HG03460 (cell line): Measurements from ENCODE around the gene MRPS30.
"Not testable (repeated sequence)": the region's sequence is repeated elsewhere in the genome, so short reads cannot be mapped to it uniquely, and the experiment has no call there.

ENCODE experiments used
- ATAC-seq: cut with Tn5 transposase; IDR thresholded peaks from one replicate; pipeline ENCODE4 v1.9.1; 2021; ENCODE audit not compliant: unreplicated experiment

MRPS30 gene

DNA sequence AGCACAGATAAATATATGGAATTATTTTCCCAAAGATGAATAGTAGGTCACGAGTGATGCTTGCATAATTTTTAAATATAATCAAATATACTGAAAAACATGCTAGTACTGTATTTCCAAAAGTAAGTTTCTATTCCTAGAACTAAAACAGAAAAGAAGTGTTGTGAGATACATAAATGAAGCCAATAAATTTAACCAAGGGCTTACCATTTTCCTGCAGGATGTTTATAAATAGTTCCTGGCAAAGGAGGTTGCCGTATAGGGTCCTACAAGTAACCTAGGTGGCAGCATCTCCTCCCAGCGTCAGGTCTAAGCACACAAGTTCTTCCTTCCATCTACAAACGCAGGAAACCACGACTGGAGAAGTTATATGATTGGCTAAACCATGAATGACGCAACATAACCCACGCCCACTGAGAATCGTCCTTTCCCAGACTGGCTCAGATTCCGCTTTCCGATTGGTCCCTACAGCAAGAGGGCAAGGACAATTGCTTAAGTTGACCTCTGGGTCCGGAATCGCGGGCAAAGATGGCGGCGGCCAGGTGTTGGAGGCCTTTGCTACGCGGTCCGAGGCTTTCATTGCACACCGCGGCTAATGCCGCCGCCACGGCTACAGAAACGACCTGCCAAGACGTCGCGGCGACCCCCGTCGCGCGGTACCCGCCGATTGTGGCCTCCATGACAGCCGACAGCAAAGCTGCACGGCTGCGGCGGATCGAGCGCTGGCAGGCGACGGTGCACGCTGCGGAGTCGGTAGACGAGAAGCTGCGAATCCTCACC, at the start of gene MRPS30:
TSS of gene MRPS30 (plus strand) at position 513 of the 780 bp plus-strand sequence. CDS start at position 529, 16 bp downstream.
- ATAC-seq = peak; percentile 95

DNA sequence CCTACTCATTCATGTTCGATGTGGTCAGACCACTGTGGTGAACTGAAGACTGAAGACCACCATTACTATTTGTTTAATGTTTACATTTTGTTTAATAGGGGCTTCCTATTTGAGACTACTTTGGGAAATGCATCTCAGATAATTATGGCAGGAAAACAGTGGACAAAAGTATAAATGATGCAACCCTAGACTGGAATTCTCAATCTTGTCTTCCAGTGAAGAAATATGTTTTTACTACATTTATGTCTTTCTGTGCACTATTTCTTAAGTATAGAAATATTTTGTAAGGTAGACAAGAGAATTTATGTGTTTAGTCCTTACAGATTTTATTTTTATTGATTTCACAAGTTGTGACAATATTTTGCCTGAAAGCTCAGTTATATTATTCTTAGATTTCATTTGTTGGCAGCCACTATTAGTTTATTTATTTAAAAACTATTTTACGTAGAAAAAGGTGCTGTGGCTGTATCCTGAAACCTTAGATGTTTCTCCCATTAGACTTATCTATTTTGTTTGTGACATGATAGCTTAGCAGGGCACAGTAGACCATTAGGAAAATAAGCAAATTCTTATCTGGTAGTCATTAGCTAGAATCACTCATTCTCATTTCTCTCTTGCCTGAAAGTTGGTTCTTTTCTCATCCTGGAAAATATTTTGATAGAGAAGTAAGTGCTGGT, 39.4 kb upstream of the MRPS30 start:
- ATAC-seq = no peak

DNA sequence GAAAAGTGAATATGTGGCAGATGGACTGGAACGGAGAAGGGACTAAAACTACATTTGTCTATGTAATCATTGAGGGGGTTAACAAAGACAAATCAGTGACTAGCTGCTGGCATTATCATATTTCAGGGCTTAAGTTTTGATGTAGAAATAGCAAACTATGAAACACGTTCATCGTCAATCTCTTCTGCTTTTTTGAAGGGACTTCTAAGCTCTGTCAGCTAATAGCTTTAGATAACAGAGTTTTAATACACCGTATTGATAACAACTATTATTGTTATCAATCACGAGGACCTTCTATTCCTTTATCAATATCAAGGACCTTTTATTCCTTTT, 38.9 kb upstream of the MRPS30 start:
- ATAC-seq = no peak

DNA sequence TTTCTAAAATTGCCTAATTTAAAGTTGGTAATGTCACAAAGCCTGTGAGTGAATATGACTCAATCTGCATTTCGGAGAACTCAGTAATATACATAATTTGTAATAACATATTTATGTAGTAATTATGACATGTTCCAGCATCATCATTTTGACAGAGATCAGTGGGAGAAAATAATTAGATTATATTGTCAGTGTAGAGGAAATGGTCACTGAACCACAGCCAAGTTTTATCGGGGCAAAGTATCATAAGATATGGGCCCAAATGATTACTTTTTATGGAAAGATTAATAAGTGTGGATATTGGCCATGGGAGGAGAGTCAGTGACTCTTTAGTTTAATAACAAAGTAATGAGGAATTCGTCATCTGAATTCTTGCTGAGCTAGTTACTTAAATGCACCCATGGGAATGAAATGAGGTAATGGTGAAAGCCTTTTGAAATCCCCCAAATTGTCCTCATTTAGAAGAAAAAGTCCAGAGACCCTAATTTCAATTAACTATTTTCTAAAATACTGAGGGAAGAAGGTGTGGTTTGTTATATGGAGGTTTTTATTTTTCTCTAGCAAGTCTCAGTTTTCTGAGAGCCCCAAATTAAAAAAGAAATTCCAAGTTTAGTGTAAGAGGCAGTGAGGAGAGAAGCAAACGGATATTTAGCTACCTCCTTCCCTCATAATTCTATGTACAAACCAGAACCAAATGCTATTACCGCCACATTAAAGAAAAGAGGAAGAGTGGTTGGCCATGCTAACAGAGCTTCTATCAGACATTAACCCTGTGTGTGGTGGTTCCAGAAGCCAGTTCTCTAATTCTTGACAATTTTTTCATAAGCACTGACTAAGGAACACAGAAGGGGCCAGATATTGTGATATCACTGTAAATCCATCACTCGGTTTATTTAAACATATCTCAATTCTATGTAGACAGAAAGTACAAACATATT, 37.7 kb upstream of the MRPS30 start:
- ATAC-seq = no peak

DNA sequence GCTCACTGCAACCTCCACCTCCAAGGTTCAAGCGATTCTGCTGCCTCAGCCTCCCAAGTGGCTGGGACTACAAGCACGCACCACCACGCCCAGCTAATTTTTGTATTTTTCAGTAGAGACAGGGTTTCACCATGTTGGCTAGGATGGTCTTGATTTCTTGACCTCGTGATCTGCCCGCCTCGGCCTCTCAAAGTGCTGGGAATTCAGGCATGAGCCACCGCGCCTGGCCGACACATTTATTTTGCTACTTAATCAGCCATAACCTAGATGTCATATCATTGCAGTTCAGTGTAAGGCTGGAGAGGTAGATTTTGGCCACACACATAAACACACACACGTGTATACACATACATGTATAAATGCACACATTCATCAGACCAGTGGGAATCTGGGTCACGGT, 36.4 kb upstream of the MRPS30 start:
- not testable (repeated sequence) for ATAC-seq

DNA sequence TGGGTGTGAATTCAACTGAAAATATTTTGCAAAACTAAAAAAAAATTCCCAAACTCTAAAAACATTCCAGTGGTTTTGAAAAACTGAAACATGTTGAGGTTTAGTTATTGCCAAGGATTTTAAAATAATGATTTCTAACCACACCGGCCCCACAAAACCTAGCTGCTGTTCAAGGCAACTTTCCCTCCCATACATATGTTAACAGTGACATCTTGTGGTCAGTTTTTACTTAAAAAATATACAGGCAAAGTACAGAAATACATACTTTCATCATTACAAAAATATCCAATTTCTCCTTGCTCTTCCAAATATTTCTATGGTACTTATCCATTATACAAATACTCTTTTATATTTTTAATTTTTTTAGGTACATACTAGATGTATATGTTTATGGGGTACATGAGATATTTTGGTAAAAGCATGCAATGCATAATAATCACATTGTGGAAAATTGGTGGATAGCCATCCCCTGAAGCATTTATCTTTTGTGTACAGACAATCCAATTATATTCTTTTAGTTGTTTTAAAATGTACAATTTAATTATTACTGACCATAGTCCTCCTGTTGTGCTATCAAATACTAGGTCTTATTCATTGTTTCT, 34.4 kb upstream of the MRPS30 start:
- ATAC-seq = peak; percentile 74

DNA sequence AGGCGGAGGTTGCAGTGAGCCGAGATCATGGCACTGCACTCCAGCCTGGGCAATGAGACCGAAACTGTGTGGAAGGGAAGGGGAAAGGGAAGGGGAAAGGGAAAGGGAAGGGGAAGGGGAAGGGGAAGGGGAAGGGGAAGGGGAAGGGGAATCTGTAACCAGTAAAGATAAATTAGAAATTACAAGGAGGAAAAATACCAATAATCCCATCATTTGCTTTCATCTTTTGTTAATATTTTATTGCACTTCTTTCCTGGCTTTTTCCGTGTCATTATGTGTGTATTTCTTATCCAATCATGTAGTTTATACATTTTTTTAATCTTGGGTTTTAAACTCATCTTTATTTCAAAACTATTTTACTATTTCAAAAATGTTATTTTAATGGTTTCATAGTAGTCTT, 29.6 kb upstream of the MRPS30 start:
- no peak for ATAC-seq

DNA sequence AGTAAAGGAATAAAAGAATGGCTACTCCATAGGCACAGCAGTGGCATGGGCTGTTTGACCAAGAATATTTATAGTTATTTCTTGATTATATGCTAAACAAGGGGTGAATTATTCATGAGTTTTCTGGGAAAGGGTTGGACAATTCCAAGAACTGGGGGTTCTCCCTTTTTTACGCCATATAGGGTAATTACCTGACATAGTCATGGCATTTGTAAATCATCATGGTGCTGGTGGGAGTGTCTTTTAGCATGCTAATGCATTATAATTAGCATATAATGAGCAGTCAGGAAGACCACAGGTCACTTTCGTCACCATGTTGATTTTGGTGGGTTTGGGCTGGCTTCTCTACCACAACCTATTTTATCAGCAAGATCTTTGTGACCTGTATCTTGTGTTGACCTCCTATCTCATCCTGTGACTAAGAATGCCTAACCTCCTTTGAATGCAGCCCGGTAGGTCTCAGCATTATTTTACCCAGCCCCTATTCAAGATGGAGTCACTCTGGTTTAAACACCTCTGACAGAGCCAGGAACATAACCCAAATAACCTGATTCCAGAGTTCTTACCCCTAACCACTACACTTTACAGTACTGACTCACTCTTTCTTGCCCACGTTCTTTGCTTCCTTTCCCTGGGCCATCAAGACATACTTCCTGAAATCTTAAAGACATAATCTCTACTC, 25.0 kb upstream of the MRPS30 start:
- no peak for ATAC-seq

DNA sequence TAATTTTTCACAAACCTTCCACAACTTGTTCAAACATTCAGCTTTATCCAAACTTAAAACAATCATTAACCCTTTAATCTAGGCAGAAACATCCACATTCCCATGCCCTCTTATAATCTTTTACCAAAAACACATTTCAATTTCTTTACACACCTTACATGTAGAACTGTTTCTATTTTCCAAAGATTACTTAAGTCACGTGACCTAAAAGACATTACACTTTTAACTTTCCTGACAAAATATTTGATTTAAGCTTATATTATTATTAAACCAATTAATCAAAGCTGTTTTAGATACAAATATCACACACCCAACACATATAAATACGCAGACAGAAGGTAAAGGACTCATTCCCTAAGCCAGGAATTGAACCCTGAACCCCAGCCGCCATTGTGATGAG, 21.0 kb upstream of the MRPS30 start:
- no peak for ATAC-seq

DNA sequence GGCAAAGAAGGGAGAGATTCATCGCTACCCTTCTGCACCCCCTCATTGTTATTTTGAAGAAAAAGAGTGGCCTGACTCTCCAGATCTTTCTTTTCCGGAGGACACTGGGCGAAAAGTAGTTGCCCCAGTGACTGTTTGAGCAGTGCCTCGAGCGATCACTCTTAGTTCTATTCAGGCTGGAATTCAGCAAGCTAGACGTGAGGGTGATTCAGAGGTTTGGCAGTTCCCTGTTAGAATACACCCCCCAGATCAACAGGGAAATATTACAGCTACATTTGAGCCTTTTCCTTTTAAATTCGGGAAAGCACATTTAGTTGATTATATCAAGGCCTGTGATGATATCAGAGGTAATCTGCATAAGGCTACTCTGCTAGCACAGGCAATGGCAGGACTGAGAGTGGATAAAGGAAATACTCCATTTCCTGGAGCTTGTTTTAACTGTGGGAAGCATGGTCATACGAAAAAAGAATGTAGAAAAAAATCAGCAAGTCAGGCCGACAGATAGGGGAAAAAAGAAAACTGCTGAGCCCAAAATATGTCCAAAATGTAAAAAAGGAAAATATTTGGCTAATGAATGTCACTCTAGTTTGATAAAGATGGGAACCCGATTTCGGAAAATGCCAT, 19.3 kb upstream of the MRPS30 start:
- not testable (repeated sequence) for ATAC-seq

DNA sequence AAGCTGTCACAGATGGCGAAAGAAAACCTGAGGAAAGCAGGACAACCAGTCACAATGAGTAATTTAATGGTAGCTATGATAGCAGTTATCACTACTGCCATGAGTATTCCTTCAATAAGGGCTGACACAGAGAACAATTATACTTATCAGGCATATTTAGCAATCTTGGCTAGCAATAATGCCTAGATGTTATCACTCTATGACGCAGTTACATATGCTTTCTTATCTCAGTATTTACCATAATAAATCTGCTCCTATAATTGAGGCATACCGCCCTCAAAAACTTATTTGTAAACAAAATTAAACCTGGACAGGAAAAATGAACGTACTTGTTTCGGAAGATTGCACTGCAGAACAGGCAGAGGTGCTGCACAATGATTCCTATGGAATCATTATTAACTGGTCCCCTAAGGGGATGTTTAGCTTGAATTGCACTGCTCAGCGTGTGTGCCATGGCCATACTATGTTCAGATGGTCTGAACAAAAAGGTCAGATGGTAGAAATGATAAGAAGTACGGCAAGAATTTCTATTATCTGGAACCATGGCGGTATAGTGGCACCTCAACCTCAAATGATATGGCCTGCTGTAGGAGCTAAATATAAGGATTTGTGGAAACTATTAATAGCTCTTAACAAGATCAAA, 16.6 kb upstream of the MRPS30 start:
- ATAC-seq = not testable (repeated sequence)

DNA sequence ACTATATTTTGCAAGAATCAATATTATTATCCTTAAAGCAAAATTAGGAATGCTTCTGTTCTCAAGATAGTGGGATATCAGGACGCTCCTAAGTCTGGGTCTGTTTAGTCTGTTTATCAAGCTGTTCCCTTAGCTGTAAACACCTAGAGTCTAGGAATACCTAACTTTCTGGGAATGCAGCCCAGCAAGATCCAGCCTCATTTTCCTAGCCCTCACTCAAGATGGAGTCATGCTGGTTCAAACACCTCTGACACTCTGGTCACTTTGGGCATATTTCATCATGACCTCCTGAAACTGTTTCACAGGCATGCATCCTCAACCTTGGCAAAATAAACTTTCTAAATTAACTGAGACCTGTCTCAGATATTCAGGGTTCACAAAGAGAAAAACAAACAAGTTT, 14.4 kb upstream of the MRPS30 start:
- ATAC-seq = no peak

DNA sequence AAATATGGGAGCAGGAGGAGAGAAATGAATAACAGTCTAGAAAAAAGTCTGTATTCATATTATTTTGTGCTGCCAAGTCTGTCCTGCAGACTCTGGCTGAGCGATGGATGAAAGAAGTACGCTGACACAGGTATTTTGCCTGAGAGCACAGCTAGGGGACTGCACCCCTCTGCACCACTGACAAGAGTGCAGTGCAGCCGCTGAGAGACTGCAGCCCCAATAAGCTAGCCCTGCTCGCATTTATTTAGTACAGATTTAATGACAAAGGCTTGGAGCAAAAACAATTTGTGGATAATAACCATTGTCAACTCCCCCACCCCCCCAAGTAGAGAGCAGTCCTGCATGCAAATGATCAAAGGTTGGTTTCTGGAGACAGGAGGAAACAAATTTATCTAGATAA, 13.3 kb upstream of the MRPS30 start:
- no peak for ATAC-seq

DNA sequence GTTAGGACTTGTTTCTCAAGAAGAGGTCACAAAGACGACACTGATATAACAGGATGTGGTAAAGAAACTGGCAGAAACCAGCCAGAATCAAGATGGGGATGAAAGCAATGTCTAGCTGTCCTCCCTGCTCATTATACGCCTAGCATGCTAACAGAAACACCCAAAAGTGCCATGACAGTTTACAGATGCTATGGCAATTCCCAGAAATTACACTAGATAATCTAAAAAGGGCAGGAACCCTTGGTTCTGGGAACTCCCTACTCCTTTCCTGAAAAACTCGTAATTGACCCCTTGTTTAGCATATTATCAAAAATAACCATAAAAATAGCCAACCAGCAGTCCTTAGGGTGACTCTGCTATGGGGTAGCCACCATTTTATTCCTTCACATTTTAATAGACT, 10.9 kb upstream of the MRPS30 start:
- ATAC-seq = no peak

DNA sequence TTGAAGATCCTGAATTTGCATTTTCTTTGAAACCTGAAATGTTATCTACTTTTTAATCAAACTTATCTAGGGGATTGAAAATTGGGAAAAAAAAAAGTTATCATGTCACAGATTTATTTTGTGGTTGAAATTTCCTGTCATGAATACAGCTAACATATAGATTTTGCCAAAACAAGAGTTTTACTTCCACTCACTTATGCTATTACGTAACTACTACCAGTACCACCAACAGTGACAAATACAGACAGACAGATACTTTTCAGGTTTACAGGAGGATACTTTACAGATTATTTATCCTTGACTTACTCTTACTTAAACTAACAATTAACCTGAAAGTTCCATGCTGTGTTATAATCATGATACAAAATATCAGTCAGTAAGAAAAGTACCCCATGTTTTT, 6.8 kb upstream of the MRPS30 start:
- ATAC-seq = no peak

DNA sequence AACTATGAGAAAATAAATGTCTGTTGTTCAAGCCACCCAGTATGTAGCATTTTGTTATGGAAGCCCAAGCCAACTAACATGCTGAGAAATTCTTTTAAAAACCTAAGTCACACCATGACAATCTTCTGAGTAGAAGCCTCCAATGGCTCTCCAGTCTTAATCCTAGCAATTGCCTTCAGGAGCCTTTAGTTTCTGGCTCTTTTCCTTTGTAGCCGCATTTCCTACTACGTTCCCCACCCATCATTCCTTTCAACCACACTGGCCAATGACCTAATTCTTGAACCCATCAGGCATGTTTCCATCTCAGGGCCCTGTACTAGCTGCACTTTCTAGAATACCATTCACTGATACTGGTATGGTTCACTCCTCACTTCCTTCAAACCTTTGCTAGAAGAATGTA, 2.1 kb upstream of the MRPS30 start:
- ATAC-seq = no peak

DNA sequence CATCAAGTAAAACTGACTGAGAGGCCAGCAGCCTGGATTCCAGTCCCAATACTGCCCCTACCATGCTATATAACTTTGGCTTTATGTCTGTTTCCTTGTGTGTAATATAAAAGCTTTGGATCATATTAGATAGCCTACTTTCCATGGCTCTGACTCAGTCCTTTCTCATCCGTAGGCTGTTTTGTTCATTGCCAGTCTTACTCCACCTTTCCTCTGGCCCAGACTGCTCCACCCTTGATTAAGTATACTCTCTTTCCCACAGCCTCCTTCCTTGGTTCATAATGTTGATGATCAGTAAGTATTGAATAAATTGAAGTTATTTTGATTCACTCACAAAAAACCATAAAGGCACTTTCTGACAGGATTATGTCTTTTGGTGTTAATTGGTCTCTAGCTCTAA, 1.5 kb upstream of the MRPS30 start:
- ATAC-seq = no peak

DNA sequence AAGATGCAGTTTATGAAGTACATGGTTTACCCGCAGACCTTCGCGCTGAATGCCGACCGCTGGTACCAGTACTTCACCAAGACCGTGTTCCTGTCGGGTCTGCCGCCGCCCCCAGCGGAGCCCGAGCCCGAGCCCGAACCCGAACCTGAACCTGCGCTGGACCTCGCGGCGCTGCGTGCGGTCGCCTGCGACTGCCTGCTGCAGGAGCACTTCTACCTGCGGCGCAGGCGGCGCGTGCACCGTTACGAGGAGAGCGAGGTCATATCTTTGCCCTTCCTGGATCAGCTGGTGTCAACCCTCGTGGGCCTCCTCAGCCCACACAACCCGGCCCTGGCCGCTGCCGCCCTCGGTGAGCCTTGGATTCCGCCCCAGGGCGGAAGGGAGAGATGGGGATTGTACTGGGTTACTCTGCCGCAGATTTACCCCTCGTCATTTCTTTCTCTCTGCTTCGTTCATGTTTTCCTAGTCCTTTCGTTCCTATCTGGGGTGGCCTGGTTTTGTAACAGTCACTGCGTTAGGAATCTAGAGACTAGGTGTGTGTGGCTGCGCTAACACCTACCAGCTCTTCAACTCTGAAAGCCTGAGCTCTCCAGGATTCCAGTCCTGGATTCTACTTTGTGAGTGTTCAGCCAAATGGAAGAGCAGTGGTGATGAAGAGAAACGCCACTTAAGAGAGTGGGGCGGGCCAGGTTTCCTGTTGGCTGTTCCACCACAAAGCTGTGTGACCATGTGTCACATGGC, 638 bp downstream of the MRPS30 start:
- ATAC-seq = peak; percentile 50

DNA sequence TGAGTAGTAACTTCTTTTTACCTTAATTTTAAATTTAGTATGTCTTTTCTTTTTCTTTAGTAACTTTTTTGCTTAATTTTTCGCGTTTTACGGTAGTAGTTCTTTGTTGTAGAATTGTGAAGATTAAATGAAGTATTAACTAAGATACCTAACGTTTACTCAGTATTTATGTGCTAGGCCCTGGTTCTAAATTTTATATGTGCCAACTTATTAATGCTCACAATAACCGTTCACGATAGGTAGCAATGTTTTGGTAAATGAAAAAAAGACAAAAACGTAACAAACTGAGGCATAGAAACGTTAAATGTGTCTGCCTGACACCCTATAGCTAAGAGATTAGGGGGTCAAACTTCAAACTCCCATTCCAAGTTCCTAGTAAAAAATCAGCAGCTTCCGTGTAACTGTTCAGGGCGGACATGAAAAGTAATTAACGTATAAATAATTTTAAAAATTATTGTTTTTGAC, 1.2 kb downstream of the MRPS30 start:
- ATAC-seq = no peak
